IMR-90 (cell line): ENCODE data around the gene NPAS1. TPM values are rescaled to one million over a fixed set of nuclear protein-coding genes. Genes with fewer than 3 reads are reported as not detected.

Experiments
- ATAC-seq: fragments of 200-7000 bp; cut with Tn5 transposase; 2 replicates; pipeline ENCODE4 v1.9.1; 2020; ENCODE audit warnings: low read depth, mild to moderate bottlenecking, moderate library complexity
- BruUV-seq: library from RNA; stranded (reverse); fragments of 400-500 nt; replicated peaks from 2 replicates; lab custom pipeline; 2021; lab: Mats Ljungman, UMichigan
- CTCF ChIA-PET: fragments of 300-600 bp; formaldehyde crosslinking; extraction: SDS; loops from one replicate; lab custom pipeline; 2021; ENCODE audit warnings: antibody characterized with exemption; lab: Yijun Ruan, JAX
- POLR2A ChIA-PET: fragments of 300-600 bp; sonication (Branson Sonifier 250); formaldehyde crosslinking; loops from one replicate; lab custom pipeline; 2022; ENCODE audit warnings: antibody characterized with exemption; ENCODE audit not compliant: unreplicated experiment; lab: Charles Lee
- DNase-seq: peaks from one replicate; pipeline ENCODE4 v3.0.0; 2013
- H2AFZ ChIP-seq: replicated peaks from 2 replicates; pipeline ENCODE3; 2013; ENCODE audit warnings: low read length, mild to moderate bottlenecking; ENCODE audit not compliant: poor library complexity
- H2AK5ac ChIP-seq: 2 replicates; pipeline ENCODE4 v1.6.1; 2013; ENCODE audit warnings: low read depth, low read length, inconsistent platforms
- H2AK9ac ChIP-seq: replicated peaks from 2 replicates; pipeline ENCODE3; 2013; ENCODE audit warnings: mild to moderate bottlenecking, low read depth, low read length, moderate library complexity; ENCODE audit not compliant: poor library complexity
- H2BK120ac ChIP-seq: 2 replicates; pipeline ENCODE4 v1.6.1; 2013; ENCODE audit warnings: low read depth, low read length, inconsistent platforms
- H2BK15ac ChIP-seq: 3 replicates; pipeline ENCODE4 v1.6.1; 2013; ENCODE audit warnings: low read depth, low read length, inconsistent platforms
- H2BK20ac ChIP-seq: 2 replicates; pipeline ENCODE4 v1.6.1; 2013; ENCODE audit warnings: low read depth, mild to moderate bottlenecking, inconsistent platforms, low read length, moderate library complexity
- H2BK5ac ChIP-seq: 2 replicates; pipeline ENCODE4 v1.6.1; 2013; ENCODE audit warnings: mild to moderate bottlenecking, low read depth, low read length, inconsistent platforms; ENCODE audit not compliant: poor library complexity, severe bottlenecking
- H3K14ac ChIP-seq: replicated peaks from 2 replicates; pipeline ENCODE4 v1.6.1; 2013; ENCODE audit warnings: low read depth, low read length, inconsistent platforms
- H3K18ac ChIP-seq: 2 replicates; pipeline ENCODE4 v1.6.1; 2013; ENCODE audit warnings: low read depth, low read length, control low read depth
- H3K23ac ChIP-seq: 2 replicates; pipeline ENCODE4 v1.6.1; 2013; ENCODE audit warnings: low read depth, low read length, inconsistent platforms
- H3K27ac ChIP-seq: 2 replicates; pipeline ENCODE4 v1.5.1; 2013; ENCODE audit warnings: mild to moderate bottlenecking, control low read depth, low read length; ENCODE audit not compliant: insufficient read depth
- H3K27me3 ChIP-seq: 2 replicates; pipeline ENCODE4 v1.6.1; 2013; ENCODE audit warnings: low read length; ENCODE audit not compliant: control insufficient read depth, insufficient read depth
- H3K36me3 ChIP-seq: 2 replicates; pipeline ENCODE4 v1.6.1; 2013; ENCODE audit warnings: low read length, mixed read lengths; ENCODE audit not compliant: control insufficient read depth, insufficient read depth
- H3K4ac ChIP-seq: 2 replicates; pipeline ENCODE4 v1.6.1; 2013; ENCODE audit warnings: low read depth, low read length, inconsistent platforms
- H3K4me1 ChIP-seq: 2 replicates; pipeline ENCODE4 v1.6.1; 2013; ENCODE audit warnings: low read length, mixed read lengths; ENCODE audit not compliant: control insufficient read depth, insufficient read depth
- H3K4me2 ChIP-seq: 2 replicates; pipeline ENCODE4 v1.6.1; 2013; ENCODE audit warnings: low read depth, mild to moderate bottlenecking, control low read depth, low read length, moderate library complexity
- H3K4me3 ChIP-seq: 2 replicates; pipeline ENCODE4 v1.5.1; 2013; ENCODE audit warnings: low read depth, mild to moderate bottlenecking, control low read depth, low read length, moderate library complexity; ENCODE audit not compliant: insufficient read depth
- H3K56ac ChIP-seq: 2 replicates; pipeline ENCODE4 v1.6.1; 2013; ENCODE audit warnings: low read length, inconsistent platforms; ENCODE audit not compliant: insufficient read depth; ENCODE audit errors: extremely low read depth
- H3K79me1 ChIP-seq, 2 experiments: 2 replicates each; pipeline ENCODE4 v1.6.1; 2013; ENCODE audit warnings: low read length in 2 of 2, inconsistent platforms in 1 of 2, low read depth in 1 of 2
- H3K9ac ChIP-seq: 2 replicates; pipeline ENCODE4 v1.6.1; 2013; ENCODE audit warnings: low read depth, low read length, control low read depth
- H3K9me1 ChIP-seq: 2 replicates; pipeline ENCODE4 v1.6.1; 2013; ENCODE audit warnings: low read length, inconsistent platforms; ENCODE audit not compliant: insufficient read depth
- H3K9me3 ChIP-seq: 2 replicates; pipeline ENCODE4 v1.6.1; 2013; ENCODE audit warnings: low read length; ENCODE audit not compliant: control insufficient read depth, insufficient read depth
- H4K20me1 ChIP-seq: 2 replicates; pipeline ENCODE4 v1.6.1; 2013; ENCODE audit warnings: low read length, inconsistent platforms; ENCODE audit not compliant: insufficient read depth
- H4K5ac ChIP-seq: 2 replicates; pipeline ENCODE4 v1.6.1; 2013; ENCODE audit warnings: mild to moderate bottlenecking, low read depth, low read length, control low read depth
- H4K8ac ChIP-seq, 2 experiments: 2 replicates each; pipeline ENCODE4 v1.6.1; 2013; ENCODE audit warnings: low read depth in 2 of 2, low read length in 2 of 2, control low read depth in 1 of 2, inconsistent platforms in 1 of 2
- H4K91ac ChIP-seq: 2 replicates; pipeline ENCODE4 v1.6.1; 2013; ENCODE audit warnings: low read depth, low read length, inconsistent platforms; ENCODE audit not compliant: insufficient read depth
- CEBPB ChIP-seq: IDR thresholded peaks from 2 replicates; pipeline ENCODE4 v1.6.1; 2012; ENCODE audit warnings: low read depth, low read length, improper control_type of control experiment
- CHD1 ChIP-seq: IDR thresholded peaks from 2 replicates; pipeline ENCODE4 v1.6.1; 2012; ENCODE audit warnings: low read depth, low read length, improper control_type of control experiment
- ELK1 ChIP-seq: fragments of 150-350 bp; IDR thresholded peaks from 2 replicates; pipeline ENCODE4 v1.6.1; 2016; ENCODE audit warnings: low read depth, mild to moderate bottlenecking, low read length, moderate library complexity, borderline replicate concordance
- FOS ChIP-seq: fragments of 150-350 bp; IDR thresholded peaks from 2 replicates; pipeline ENCODE4 v1.6.1; 2016; ENCODE audit warnings: low read depth, low read length
- MAFK ChIP-seq: IDR thresholded peaks from 2 replicates; pipeline ENCODE4 v1.6.1; 2012; ENCODE audit warnings: low read depth, low read length, improper control_type of control experiment
- MXI1 ChIP-seq: IDR thresholded peaks from 2 replicates; pipeline ENCODE4 v1.6.1; 2012; ENCODE audit warnings: low read depth, mild to moderate bottlenecking, low read length, moderate library complexity, borderline replicate concordance
- RAD21 ChIP-seq: IDR thresholded peaks from 2 replicates; pipeline ENCODE4 v1.6.1; 2012; ENCODE audit warnings: low read length, improper control_type of control experiment
- RCOR1 ChIP-seq: IDR thresholded peaks from 2 replicates; pipeline ENCODE4 v1.6.1; 2012; ENCODE audit warnings: mild to moderate bottlenecking, low read length, improper control_type of control experiment; ENCODE audit not compliant: insufficient replicate concordance
- RFX5 ChIP-seq: IDR thresholded peaks from 2 replicates; pipeline ENCODE4 v1.8.0; 2012; ENCODE audit warnings: low read depth, mild to moderate bottlenecking, low read length, moderate library complexity
- WGBS, 2 experiments: methylation state at CpG; one replicate each; pipeline versions ENCODE4 v1.1.5 to v1.1.7; 2013; ENCODE audit warnings: missing lambda C conversion rate in 2 of 2; ENCODE audit not compliant: insufficient read length in 1 of 2; ENCODE audit errors: extremely low coverage in 2 of 2; 5-methylcytosine and 5-hydroxymethylcytosine counted together
- dilution Hi-C: fragments of 300-500 bp; cut with HindIII; formaldehyde crosslinking; loops from one replicate; pipeline ENCODE4 v1.14.3; 2018; ENCODE audit warnings: low sequenced_read_pairs; ENCODE audit not compliant: unreplicated experiment
- in situ Hi-C: fragments of 300-500 bp; cut with MboI; formaldehyde crosslinking; loops from 3 replicates; pipeline ENCODE4 v1.14.3; 2019; ENCODE audit warnings: low sequenced_read_pairs, inconsistent platforms, mixed read lengths
- intact Hi-C: fragments of 100-400 bp; cut with micrococcal nuclease; formaldehyde crosslinking; loops from 2 replicates; pipeline ENCODE4 v1.10.0; 2022
- polyA plus RNA-seq, 3 experiments: library from polyadenylated mRNA; depleted of rRNA; stranded (reverse); fragments of >200 nt; gene quantifications; 2 replicates each; pipeline ENCODE4 v1.2.3, GENCODE V29; 2012; ENCODE audit warnings: low replicate concordance in 1 of 3
- total RNA-seq: library from RNA; depleted of rRNA; stranded (reverse); fragments of >200 nt; gene quantifications from 2 replicates; pipeline ENCODE4 v1.2.3, GENCODE V29; 2012

NPAS1 gene
- total and polyA plus RNA-seq, 2 of the 4 experiments (the other 2 are of a cell fraction) = 0.36 to 5.7 TPM

- no TSS peak for BruUV-seq
- H4K91ac ChIP-seq = no peak overlapping the region
- POLR2A ChIA-PET = interaction anchor here (0.6 kb wide), 1 partner anchor 168 kb away, joined by 5 read pairs; no protein-coding TSS in a partner anchor
Measured at GRCh38 chr19:46994141-46994686, 25.4 kb upstream of the NPAS1 start.

More at GRCh38 chr19:46994141-46994686, 25.4 kb upstream of the NPAS1 start:
- Histone ChIP-seq H2AK5ac (no peak overlapping the region), H2BK5ac (no peak overlapping the region), H4K8ac (no peak overlapping the region), H3K18ac (no peak overlapping the region), H3K27me3 (no peaks in the 10 kb centered on the region), H4K20me1 (peaks cover 5% of the 10 kb centered on the region), H2BK20ac (no peak overlapping the region), H3K9ac (no peak overlapping the region), H3K4me2 (no peak overlapping the region), H4K5ac (no peak overlapping the region), H3K79me1 (peaks cover 10 to 55% of the 10 kb centered on the region in 2 experiments; a peak in 3 of 4 replicates), H2BK120ac (no peak overlapping the region), H2AK9ac (peak overlapping the region; percentile 33), H2BK15ac (no peak overlapping the region), H3K9me3 (no peaks in the 10 kb centered on the region), H3K56ac (no peak overlapping the region), H2AFZ (no peak overlapping the region), H3K23ac (no peak overlapping the region), H3K9me1 (no peaks in the 10 kb centered on the region), H3K27ac (no peak overlapping the region), H3K14ac (no peak overlapping the region), H3K4me3 (no peak overlapping the region), H3K36me3 (peaks cover 53% of the 10 kb centered on the region), H3K4ac (no peak overlapping the region), H3K4me1 (no peaks in the 10 kb centered on the region)
- intact Hi-C loops (no loop called here), dilution Hi-C loops (no loop called here), in situ Hi-C loops (loop anchor here (5.0 kb wide), 1 partner anchor 142 kb away; the partner anchor contains the start of gene AP2S1)
- WGBS, 2 experiments = 90% methylated on average over 2 of the region's 17 CpGs; no CpG with 5 or more reads in 1 of the 2 experiments
- CTCF ChIA-PET = interaction anchor here (0.5 kb wide), 1 partner anchor 21 kb away, joined by 7 read pairs; no protein-coding TSS in a partner anchor
- DNase-seq (no peak), ATAC-seq (no peak)
- TF ChIP-seq MXI1 (no peak), CHD1 (no peak), RAD21 (no peak), CEBPB (no peak), FOS (no peak), MAFK (no peak), ELK1 (no peak), RFX5 (no peak), RCOR1 (no peak)
